ENCODE data around the gene MCRS1.
A peak's percentile ranks its signal among the peaks of the same experiment; 100 is the strongest.

MCRS1 gene

GRCh38 chr12:49582850-49583249 lies 14.9 kb upstream of the MCRS1 start:
- TF ChIP-seq POLR2A (IDR thresholded peaks at IDR 0.05; ENCODE audit: low read depth, low read length) (no peak), POU2F2 (IDR thresholded peaks at IDR 0.05; ENCODE audit: low read depth, low read length) (no peak), TAF1 (IDR thresholded peaks at IDR 0.05; ENCODE audit: low read depth, low read length) (no peak), POLR2AphosphoS5 (IDR thresholded peaks at IDR 0.05; ENCODE audit: low read depth, low read length) (no peak), PAX5 (IDR thresholded peaks at IDR 0.05; ENCODE audit: insufficient read depth, low read length, severe bottlenecking) (no peak), SPI1 (IDR thresholded peaks at IDR 0.05; ENCODE audit: low read depth, low read length) (no peak)
- DNase-seq (ENCODE audit: insufficient read length, low spot score) (no peak), FAIRE-seq (no peak)

DNA sequence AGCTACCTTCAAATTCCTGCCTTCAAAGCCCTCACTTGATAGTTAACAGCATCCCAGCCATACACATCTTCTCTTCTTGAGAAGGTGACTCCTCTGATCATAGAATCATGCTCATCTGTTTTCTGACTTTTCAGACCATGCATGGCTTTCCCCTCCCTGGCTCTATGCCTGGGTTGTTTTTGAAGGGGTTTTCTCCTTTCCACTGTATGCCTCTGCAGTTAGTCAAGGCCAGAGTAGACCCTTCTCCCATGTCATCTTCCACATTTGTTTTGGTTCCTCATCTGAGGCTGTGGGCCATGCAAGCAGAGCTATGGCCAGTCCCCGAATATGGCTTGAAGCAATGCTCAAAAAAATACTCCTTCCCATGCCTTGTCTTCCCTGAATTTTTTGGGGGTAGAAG lies 14.3 kb upstream of the MCRS1 start:
- no peak for DNase-seq (ENCODE audit: insufficient read length, low spot score)
- peak; percentile 78 for FAIRE-seq
- no peak for TF ChIP-seq PAX5 (IDR thresholded peaks at IDR 0.05; ENCODE audit: insufficient read depth, low read length, severe bottlenecking)

DNA sequence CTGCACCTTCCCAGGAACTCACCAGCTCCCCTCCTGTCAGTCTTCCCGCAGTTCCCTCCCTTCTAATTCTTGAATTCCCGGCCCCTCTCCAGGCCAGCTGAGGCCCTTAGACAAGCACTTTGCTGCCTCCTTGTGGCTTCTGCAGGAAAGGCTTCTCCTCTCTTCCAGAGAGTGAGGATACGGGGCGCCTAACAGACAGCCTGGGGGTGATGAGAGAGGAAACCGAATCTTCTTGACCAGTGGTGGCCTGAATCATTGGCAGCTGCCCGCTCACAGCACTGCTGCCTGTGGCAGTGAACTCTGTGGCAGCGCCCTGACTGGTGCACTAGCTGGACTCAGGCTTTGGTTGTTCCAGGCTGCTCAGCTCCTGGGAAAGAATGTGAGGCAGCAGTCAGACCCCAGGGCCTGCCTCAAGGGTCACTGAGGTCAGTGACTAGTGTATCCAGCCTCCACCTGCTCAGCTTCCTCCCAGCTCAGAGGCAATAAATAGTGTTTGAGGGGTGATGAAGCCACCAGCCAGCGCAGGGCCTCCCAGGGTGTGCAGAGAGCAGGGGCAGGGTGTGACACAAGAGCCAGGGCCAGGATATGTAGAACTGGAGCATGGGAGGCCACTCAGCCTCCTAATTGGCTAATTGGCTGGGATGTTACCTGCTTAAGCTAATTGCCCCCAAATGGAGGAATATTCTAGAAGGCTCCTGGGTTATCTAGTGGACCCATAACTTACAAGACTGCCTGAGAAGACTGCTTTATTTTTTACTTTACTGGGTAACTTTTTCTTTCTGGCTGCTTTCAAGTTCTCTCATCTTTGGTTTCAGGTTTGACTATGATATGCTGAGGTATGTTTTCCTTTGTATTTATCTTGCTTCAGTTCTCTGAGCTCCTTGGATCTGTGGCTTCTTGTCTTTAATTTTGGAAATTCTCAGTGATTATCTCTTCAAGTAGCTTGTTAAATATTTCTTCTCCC lies 12.9 kb upstream of the MCRS1 start:
- DNase-seq (ENCODE audit: insufficient read length, low spot score) (peak; percentile 54), FAIRE-seq (peak; percentile 33)
- peak; percentile 17; the same call in 1 of the 2 replicates for TF ChIP-seq POU2F2 (IDR thresholded peaks at IDR 0.05; ENCODE audit: low read depth, low read length)
- TF ChIP-seq POLR2A (IDR thresholded peaks at IDR 0.05; ENCODE audit: low read depth, low read length) = no peak

DNA sequence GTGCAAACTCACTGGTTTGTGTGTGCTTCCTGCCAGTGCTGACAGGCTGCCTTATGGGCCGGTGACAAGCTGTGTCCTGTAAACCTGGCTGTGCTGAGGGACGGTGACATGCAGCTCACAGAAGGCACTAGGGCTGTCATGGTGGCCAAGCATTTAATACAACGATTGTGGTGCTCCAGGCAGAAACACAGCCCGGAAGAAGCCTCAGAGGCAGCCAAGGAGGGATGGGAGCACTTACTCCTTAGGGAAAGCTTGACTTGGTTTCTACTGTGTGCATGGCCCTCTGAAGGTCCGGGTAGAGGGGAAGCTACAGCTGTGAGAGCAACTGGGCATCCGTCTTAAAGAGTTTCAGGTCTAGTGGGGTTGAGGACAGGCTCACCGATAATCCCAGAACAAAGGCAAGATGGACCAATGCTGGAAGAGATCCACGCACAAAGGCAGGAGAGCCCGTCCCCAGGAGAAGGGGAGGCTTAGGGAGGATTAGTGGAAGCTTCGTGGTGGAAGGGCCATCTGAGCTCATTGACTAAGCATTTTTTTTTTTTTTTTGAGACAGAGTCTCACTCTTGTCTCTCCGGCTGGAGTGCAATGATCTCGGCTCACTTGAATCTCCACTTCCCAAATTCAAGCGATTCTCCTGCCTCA lies 10.7 kb upstream of the MCRS1 start:
- TF ChIP-seq TAF1 (IDR thresholded peaks at IDR 0.05; ENCODE audit: low read depth, low read length) (no peak), SPI1 (IDR thresholded peaks at IDR 0.05; ENCODE audit: low read depth, low read length) (no peak), POU2F2 (IDR thresholded peaks at IDR 0.05; ENCODE audit: low read depth, low read length) (no peak), POLR2AphosphoS5 (IDR thresholded peaks at IDR 0.05; ENCODE audit: low read depth, low read length) (no peak), POLR2A (IDR thresholded peaks at IDR 0.05; ENCODE audit: low read depth, low read length) (no peak), PAX5 (IDR thresholded peaks at IDR 0.05; ENCODE audit: insufficient read depth, low read length, severe bottlenecking) (no peak)
- DNase-seq (ENCODE audit: insufficient read length, low spot score) (no peak), FAIRE-seq (no peak)

DNA sequence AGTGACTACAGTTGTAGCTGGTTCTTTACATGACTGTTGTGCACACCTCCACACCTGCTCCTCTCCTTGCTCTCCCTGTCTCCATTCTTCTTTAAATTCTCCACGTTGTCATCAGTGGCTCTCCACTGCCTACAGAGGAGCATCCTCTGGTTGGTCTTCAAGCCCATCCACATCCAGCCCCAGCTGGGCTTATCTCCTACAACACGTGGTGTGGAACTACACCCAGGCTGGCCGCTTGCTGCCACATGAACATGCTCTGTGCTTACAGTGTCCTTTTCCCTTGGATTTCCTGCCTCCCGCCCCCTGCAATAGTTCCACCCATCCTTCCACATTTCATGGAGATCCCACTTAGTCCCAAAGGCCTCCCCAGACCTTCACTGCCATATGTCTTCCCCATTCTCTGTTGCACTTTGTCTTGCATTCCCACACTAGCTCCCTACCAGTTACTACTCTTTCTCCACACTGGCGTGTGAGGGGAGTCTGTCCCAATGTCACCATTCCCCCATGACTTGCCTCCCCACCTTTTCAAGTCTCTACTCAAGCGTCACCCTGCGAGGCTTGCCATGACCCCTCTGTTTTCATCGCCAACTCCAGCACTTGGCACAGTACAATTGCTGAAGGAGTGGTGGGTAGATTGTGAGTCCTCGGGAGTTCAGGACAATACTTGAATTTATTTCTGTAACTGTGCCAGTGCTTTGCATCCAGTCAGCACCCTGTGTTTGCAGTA lies 9.8 kb upstream of the MCRS1 start:
- DNase-seq (ENCODE audit: insufficient read length, low spot score) = no peak
- FAIRE-seq = no peak
- no peak for TF ChIP-seq POLR2AphosphoS5 (IDR thresholded peaks at IDR 0.05; ENCODE audit: low read depth, low read length)
- TF ChIP-seq TAF1 (IDR thresholded peaks at IDR 0.05; ENCODE audit: low read depth, low read length) = no peak
- TF ChIP-seq PAX5 (IDR thresholded peaks at IDR 0.05; ENCODE audit: insufficient read depth, low read length, severe bottlenecking) = no peak
- TF ChIP-seq POU2F2 (IDR thresholded peaks at IDR 0.05; ENCODE audit: low read depth, low read length) = no peak
- no peak for TF ChIP-seq POLR2A (IDR thresholded peaks at IDR 0.05; ENCODE audit: low read depth, low read length)
- no peak for TF ChIP-seq SPI1 (IDR thresholded peaks at IDR 0.05; ENCODE audit: low read depth, low read length)

DNA sequence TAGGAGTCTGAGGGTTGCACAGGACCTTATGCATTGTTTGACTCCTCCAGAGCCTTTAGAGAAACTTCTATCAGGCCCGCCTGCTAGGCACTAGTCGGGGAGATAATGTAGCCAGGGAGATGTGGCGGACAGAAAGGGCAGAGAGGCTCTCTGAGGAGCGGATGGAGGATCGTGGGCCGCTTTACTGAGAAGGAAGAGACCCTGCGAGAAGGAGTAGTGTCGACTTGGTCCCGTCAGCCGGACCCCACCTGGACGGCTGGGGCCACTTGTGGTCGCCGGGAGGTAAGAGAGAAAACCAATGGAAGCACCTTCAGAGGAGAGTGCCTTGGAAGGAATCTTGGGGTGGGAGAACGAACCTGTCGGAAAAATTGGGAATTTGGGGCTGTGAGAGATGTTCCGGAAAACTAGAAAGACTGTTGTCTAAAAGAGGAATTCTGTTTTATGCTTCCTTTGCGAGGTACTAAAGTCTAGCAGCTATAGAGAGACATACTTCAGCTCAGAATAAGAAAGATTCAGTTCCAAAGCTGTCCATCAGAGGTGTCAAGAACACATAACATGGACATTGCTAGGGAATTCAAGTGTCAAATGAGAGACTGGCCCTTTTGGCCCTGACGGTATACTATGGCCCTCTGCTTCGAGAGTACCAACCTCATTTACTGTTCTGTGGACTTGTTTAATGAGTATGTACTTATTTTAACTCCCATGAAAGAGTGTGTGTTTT lies 660 bp upstream of the MCRS1 start:
- TF ChIP-seq PAX5 (IDR thresholded peaks at IDR 0.05; ENCODE audit: insufficient read depth, low read length, severe bottlenecking) (no peak), TAF1 (IDR thresholded peaks at IDR 0.05; ENCODE audit: low read depth, low read length) (no peak)
- peak; percentile 51 for FAIRE-seq
- DNase-seq (ENCODE audit: insufficient read length, low spot score) = no peak

DNA sequence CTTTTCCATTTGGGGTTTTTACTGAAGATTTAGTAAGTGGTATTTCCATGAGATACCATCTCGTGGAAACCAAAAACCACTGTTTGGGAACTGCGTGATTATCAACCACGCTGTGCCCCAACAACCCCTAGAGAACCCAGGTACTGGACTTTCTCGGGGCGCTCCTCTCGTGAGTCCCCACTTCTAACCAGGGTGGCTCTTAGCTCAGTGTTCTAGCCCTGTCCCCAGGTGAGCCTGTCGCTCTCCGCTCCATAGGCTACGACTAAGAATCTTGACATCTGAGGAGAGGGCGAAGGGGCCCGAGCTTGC lies 686 bp downstream of the MCRS1 start:
- no peak for DNase-seq (ENCODE audit: insufficient read length, low spot score)
- TF ChIP-seq TAF1 (IDR thresholded peaks at IDR 0.05; ENCODE audit: low read depth, low read length) (no peak), PAX5 (IDR thresholded peaks at IDR 0.05; ENCODE audit: insufficient read depth, low read length, severe bottlenecking) (no peak), POU2F2 (IDR thresholded peaks at IDR 0.05; ENCODE audit: low read depth, low read length) (no peak), POLR2A (IDR thresholded peaks at IDR 0.05; ENCODE audit: low read depth, low read length) (no peak), SPI1 (IDR thresholded peaks at IDR 0.05; ENCODE audit: low read depth, low read length) (no peak), POLR2AphosphoS5 (IDR thresholded peaks at IDR 0.05; ENCODE audit: low read depth, low read length) (no peak)
- no peak for FAIRE-seq

DNA sequence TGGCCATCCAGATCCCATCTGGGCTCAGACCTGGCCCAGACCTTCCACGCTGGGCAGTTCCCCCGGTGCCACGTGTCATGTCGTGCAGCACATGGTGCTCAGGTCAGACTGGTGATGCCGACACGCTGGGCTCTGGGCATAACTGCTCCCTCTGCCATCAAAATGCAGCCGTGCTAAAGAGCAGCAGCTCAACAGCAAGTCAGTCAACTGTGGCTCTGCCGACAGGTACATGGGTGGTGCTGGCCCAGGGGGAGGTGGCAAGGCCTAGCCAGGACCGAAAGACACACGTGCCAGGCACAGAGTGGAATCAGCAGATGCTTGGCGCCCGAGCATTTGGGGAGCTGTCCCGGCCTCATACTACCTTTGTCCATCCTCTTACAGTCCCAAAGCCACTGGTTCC lies 1.6 kb downstream of the MCRS1 start:
- FAIRE-seq (no peak), DNase-seq (ENCODE audit: insufficient read length, low spot score) (no peak)
- TF ChIP-seq TAF1 (IDR thresholded peaks at IDR 0.05; ENCODE audit: low read depth, low read length) (no peak), SPI1 (IDR thresholded peaks at IDR 0.05; ENCODE audit: low read depth, low read length) (no peak), POLR2A (IDR thresholded peaks at IDR 0.05; ENCODE audit: low read depth, low read length) (no peak), POU2F2 (IDR thresholded peaks at IDR 0.05; ENCODE audit: low read depth, low read length) (no peak), POLR2AphosphoS5 (IDR thresholded peaks at IDR 0.05; ENCODE audit: low read depth, low read length) (no peak), PAX5 (IDR thresholded peaks at IDR 0.05; ENCODE audit: insufficient read depth, low read length, severe bottlenecking) (no peak)
